Fibroblast of villous mesenchyme (primary cell): ENCODE data around the gene CACNA1D. TPM values are rescaled to one million over a fixed set of nuclear protein-coding genes. Genes with fewer than 3 reads are reported as not detected.

Experiments used
- DNase-seq: peaks from one replicate; pipeline ENCODE4 v3.0.0-alpha.2; 2010; ENCODE audit warnings: low read depth
- H3K4me3 ChIP-seq: 2 replicates; pipeline ENCODE4 v1.5.1; 2011; ENCODE audit warnings: low read depth, mild to moderate bottlenecking, low read length
- total RNA-seq: library from RNA; depleted of rRNA; stranded (reverse); fragments of >200 nt; gene quantifications from 2 replicates; pipeline ENCODE4 v1.2.3, GENCODE V29; 2012
- TF ChIP-seq, protein P1 (sequence below): IDR thresholded peaks from 2 replicates; pipeline ENCODE4 v1.5.1; 2012; ENCODE audit warnings: low read depth, mild to moderate bottlenecking, low read length; ENCODE audit not compliant: insufficient read depth

The CACNA1D gene
- total RNA-seq, 1 donor = not detected

DNA sequence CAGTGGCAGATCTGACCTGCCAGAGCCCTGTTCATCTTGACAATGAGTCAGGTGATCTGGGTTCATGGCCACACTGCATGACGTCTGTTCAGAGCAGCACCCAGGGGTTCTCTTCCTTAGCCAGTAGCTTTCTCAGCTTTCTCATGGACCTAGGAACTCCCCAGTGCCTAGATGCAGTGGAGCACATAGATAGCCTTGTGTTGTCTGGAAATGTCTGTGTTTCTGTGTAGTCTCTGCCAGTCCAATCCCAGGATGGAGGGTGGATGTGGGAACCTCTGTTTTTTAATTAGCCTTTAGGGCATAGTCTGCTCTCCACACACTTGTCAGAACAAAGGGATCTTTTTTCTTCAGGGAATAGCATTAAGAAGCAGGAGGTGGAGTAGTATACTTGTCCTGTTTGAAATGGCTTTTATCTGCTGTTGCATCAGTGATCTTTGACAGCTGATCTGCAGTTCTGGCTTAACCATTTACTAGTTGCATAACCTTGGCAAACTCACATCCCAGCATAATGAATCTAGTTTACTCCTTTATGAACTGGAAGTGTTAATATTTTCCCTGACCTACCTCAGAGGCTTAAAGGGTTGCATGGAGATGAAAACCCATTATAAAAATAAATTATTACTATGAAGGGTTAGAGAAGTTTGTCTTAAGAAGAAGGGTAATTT, 16.1 kb upstream of the CACNA1D start:
- TF ChIP-seq, protein P1, sequence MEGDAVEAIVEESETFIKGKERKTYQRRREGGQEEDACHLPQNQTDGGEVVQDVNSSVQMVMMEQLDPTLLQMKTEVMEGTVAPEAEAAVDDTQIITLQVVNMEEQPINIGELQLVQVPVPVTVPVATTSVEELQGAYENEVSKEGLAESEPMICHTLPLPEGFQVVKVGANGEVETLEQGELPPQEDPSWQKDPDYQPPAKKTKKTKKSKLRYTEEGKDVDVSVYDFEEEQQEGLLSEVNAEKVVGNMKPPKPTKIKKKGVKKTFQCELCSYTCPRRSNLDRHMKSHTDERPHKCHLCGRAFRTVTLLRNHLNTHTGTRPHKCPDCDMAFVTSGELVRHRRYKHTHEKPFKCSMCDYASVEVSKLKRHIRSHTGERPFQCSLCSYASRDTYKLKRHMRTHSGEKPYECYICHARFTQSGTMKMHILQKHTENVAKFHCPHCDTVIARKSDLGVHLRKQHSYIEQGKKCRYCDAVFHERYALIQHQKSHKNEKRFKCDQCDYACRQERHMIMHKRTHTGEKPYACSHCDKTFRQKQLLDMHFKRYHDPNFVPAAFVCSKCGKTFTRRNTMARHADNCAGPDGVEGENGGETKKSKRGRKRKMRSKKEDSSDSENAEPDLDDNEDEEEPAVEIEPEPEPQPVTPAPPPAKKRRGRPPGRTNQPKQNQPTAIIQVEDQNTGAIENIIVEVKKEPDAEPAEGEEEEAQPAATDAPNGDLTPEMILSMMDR = no peak
- H3K4me3 ChIP-seq = no peak overlapping the region
- no peak for DNase-seq

DNA sequence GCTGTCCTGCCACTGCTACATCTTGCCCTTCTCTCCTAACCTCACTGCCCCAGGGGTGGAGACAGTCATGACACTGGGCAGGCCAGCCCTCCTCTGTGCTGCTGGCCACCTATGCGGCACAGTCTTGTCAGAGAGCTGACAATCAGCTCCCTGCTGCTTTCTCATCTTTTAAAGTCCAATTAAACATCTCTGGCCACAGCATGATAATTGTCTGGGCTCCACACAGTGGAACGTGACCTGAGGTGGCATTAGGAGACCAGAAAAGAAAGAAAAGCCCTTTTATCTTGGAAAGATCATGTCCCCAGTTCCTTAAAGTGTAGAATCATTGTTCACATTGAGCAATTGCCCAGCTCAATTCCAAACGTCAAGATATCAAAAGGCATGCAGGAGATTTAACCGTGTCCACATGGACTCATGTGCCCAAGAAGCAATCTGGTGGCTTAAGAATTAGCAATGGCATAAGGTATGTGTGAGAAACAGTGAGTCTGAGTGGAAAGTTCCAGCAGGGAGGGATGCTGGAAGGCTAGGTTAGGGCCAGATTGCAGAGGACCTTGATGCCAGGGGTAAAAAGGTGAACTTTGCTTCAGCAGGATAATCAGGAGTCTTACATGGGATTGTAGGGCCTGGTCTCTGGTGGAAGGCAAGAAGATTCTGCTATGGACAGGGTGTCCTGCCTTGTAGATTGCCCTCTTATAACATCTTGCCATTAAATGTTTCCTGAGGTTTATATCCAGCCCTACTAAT, 15.3 kb upstream of the CACNA1D start:
- TF ChIP-seq, protein P1 = no peak
- DNase-seq = no peak
- no peak overlapping the region for H3K4me3 ChIP-seq

DNA sequence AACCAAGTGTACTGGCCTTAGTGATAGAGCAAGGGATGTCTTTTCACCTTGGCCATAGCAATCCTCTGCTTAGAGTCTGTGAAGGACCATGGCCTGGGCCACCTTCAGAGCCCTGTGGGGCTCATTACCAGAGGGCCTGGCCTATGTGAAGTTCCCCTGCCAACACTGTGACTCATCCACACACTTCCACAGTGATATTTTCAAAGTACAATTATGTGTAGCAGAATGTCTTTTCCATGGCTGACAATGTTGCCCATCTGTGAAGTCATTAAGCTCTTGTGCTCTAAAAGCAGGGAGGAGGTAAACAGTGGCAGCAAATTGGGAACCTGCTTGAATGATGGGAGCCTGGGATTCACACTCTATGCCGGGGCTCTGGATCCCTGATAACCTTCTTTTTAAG, 12.2 kb upstream of the CACNA1D start:
- DNase-seq = no peak
- H3K4me3 ChIP-seq = no peak overlapping the region
- TF ChIP-seq, protein P1 = no peak

DNA sequence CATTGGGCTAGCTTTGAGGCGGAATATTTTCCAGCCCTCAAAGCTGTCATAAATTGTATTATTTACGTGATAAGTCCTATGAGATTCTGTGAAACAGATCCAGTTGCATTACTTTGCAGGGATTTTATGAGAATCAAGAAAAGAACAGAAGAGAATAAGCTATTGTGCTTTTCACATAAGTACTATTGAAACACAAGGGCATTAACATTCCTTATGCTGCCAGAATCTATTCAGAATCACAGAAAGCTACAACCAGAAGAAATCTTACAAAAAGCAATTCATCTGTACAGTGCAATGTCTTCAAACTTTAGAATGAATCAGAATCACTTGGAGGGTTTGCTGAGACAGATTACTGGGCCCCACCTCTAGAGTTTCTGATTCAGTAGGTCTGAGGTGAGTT, 10.6 kb upstream of the CACNA1D start:
- TF ChIP-seq, protein P1 = no peak
- DNase-seq = no peak
- no peak overlapping the region for H3K4me3 ChIP-seq

DNA sequence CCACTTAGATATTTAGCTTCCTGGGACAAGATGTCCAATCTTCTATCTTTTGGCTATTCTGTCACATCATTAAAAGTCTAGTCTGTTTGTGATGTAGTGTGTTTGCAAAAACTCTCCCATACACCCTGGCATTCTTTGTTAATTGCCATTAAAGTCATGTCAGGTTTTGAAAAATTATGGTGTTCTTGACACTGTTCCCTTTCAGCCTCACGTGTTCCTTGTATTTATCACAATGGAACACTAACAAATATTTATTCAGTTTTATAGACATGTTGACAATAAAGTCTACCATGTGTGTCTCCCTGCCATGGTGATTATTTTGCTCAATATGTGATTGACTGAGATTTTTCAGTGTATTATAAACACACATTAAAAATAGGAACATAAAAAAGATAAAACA, 9.4 kb upstream of the CACNA1D start:
- DNase-seq = no peak
- no peak overlapping the region for H3K4me3 ChIP-seq
- TF ChIP-seq, protein P1 = no peak

DNA sequence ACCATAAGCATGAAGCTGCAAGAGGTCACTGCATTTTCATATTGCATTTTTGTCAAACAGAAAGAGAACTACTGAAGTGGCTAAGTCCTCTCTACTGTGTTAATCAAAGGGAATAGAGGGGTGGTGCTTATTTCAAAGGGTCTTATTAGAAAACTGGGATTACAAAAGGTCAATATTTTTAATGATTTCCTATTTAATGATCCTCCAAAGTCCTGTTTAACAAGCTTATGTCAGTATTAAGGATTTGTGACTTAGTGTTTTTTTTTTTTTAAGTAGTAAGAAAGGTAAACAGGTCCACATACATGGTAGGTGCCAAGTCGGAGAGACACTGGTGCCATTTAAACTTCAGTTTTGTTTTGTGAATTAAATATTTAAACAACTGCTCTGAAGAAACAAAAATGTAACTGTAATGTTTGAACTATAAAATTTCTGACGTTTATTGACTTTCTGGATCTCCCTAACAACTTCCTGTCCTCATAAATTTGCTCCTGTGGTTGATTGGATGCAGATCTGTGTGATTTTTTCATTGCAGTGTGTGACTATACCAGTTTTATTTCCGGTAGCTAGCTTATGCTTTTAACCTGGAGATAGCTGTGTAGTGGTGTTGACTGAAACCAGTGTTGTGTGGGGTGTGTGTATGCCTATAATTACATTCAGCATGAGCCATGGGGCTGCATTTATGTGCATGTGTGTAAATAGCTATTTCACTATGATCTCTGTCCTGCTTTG, 8.6 kb upstream of the CACNA1D start:
- no peak for DNase-seq
- H3K4me3 ChIP-seq = no peak overlapping the region
- TF ChIP-seq, protein P1 = no peak
